Activated CD8-positive, alpha-beta memory T cell treated with anti-CD3 and anti-CD28 coated beads, Interleukin-2, amount 50 U/mL, for 1 hour (primary cell): ENCODE data around the gene TSPEAR.
"Not testable (repeated sequence)": the region's sequence is repeated elsewhere in the genome, so short reads cannot be mapped to it uniquely, and the experiment has no call there.

ENCODE experiments used
- DNase-seq: peaks from one replicate; pipeline ENCODE4 v3.0.0-alpha.2; 2020; ENCODE audit errors: extremely low read depth

TSPEAR gene

DNA sequence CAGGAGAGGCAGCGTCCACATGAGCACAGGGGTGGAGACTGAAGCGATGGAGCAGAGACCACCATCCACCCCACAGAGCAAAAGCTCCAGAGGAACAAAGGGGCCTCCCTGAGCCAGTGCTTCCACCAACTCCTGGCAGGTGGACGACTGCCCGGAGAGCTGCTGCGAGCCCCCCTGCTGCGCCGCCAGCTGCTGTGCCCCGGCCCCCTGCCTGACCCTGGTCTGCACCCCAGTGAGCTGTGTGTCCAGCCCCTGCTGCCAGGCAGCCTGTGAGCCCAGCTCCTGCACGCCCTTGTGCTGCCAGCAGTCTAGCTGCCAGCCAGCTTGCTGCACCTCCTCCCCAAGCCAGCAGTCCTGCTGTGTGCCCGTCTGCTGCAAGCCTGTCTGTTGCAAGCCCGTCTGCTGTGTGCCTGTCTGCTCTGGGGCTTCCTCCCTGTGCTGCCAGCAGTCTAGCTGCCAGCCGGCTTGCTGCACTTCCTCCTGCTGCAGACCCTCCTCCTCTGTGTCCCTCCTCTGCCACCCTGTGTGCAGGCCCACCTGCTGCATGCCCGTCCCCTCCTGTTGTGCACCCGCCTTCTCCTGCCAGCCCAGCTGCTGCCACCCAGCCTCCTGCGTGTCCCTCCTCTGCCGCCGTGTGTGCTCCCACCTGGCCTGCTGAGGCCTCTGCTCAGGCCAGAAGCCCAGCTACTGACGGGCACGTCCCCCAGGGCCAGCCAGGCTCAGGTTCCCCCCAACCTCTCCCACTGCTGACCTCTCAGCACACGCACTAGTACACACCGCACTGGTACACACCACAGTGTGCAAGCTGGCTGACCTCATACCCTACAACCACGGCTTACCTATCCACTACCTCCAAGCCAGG, 9.0 kb downstream of the TSPEAR start:
- DNase-seq = no peak

DNA sequence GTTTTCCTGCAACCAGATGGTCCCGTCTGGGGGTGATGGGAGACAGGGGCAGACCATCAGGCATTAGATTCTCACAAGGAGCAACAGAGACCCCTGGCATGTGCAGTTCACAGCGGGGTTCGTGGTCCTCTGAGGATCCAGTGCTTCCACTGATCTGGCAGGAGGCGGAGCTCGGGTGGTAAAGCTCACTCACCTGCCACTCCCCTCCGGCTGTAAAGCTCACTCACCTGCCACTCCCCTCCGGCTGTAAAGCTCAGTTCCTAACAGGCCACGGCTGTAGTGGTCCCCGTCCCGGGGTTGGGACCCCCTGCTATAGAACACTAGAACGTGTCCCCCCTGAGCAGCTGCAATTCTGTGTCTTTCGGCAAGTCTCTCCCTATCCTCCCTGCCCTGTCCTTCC, 9.8 kb downstream of the TSPEAR start:
- no peak for DNase-seq

DNA sequence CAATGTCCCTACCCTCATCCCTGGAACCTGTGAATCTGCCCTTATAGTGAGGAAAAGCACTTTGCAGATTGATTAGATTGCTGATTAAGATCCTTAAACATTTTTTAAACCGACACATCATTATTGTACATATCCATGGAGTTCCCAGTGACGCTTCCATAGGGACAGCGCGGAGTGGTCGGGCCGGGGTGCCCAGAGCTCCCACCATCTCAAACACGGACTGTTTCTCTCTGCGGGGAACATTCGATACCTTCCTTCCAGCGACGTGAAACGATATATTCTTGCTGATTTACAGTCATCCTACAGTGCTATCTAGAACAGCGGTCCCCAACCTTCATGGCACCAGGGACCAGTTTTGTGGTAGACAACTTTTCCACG, 10.4 kb downstream of the TSPEAR start:
- no peak for DNase-seq

DNA sequence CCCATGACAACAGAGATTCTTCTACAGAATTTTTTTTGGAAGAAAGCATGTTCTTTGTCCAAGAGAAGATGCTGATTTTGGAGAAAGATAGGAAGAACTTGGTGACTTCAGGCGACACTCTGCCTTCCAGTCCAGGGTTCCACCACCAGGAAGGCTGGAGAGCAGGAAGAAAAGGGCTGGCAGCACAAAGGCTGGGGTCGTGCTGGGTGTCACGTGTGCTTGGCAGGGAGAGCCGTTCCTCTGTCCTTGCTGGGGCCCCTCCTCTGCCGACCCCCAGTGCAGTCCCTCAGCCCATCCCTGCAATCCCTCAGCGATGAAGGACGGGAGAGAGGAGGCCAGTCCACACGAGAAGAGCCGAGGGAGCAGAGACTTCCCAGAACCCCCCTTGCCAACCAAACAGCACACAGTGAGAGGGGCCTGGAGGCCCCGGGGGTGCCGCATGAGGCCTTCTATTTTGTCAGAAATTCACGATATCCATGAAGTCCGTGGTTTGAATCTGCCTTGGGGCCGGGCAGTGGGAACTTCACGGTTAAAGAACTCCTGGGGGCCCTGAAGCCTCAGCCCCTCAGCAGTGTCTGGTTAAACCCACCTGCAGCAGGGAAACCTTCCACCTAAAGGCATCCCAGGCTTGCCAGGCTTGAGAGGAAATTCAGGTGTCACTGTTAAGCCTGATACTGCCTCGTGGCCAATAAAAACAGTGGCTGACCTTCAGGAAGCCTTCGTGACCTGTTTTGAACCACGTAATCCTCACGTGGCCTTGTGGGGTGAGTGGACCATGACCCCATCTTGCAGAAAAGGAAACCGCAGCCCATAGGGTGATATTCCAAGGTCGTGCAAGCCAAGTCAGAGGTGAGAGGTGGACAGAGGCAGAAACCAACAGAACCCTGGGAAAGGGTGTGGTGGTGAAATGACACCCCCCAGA, 11.0 kb downstream of the TSPEAR start:
- DNase-seq = no peak

DNA sequence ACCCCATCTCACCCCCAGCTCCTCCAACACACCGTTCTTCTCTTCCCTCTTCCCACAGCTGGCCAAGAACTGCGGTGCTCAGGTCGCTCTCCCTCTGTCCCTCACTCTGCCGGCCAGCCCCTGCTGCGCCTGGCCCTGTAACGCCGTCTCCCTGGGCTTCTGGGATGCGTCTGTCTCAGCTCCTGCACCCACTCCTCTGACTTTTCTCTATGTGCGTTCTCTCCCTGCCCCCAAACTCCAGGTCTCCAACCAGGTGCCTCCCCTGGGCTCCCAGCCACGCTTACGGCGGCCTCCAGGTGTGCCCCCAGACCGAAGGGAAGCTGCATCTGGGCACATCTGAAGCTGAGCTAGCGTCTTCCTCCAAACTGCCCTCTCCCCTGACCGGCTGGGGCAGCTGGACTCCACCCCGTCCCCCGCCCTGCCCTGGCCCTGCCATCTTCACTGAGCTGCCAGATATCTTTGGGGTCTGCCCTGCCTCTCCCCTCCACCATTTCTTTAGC, 11.8 kb downstream of the TSPEAR start:
- DNase-seq = no peak

DNA sequence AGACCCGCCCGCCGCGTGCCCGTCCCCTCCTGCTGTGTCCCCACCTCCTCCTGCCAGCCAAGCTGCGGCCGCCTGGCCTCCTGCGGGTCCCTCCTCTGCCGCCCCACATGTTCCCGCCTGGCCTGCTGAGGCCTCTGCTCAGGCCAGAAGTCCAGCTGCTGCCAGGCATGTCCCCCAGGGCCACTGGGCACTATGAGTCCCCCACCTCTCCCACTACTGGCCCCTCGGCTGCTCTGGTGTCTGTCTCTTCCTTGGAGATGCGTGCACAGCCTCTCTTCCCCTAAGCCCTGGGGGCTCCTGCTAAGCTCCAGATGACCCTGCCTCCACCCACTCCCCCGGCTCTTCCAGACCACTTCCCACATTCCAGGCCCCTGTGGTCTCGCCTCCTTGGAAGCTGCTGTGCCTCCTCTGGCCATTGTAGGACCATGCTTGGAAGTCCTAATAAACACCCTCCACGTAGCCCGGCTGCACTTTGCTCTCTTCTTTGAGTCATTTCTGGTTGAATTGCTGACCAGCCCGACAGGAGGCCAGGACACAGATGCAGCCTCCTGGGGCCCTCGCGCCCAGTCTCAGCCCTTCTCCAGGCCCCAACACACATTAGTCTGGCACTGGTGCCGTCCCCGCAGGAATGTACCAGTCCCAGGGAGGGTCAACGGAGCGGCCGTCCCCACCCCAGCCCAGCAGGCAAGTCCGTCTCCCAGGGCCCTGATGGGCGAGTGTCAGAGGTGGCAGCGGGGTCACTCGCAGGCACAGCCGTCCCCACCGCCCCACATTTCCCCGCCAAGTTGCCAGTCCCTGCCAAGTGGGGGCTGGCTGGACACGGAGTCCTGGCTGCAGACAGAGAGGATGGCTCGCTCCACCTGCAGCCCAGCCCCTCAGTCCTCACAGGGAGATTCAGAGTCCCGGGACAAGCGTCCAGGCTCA, 13.3 kb downstream of the TSPEAR start:
- no peak for DNase-seq

DNA sequence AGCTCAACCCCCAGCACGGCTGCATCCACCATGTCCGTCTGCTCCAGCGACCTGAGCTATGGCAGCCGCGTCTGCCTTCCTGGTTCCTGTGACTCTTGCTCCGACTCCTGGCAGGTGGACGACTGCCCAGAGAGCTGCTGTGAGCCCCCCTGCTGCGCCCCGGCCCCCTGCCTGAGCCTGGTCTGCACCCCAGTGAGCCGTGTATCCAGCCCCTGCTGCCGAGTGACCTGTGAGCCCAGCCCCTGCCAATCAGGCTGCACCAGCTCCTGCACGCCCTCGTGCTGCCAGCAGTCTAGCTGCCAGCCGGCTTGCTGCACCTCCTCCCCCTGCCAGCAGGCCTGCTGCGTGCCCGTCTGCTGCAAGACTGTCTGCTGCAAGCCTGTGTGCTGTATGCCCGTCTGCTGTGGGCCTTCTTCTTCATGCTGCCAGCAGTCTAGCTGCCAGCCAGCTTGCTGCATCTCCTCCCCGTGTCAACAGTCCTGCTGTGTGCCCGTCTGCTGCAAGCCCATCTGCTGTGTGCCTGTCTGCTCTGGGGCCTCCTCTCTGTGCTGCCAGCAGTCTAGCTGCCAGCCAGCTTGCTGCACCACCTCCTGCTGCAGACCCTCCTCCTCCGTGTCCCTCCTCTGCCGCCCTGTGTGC, 14.1 kb downstream of the TSPEAR start, which contains the start of gene KRTAP10-12:
TSS of gene KRTAP10-12 (plus strand) at position 1 of the 639 bp plus-strand sequence. CDS start at position 31, 30 bp downstream.
- not testable (repeated sequence) for DNase-seq

DNA sequence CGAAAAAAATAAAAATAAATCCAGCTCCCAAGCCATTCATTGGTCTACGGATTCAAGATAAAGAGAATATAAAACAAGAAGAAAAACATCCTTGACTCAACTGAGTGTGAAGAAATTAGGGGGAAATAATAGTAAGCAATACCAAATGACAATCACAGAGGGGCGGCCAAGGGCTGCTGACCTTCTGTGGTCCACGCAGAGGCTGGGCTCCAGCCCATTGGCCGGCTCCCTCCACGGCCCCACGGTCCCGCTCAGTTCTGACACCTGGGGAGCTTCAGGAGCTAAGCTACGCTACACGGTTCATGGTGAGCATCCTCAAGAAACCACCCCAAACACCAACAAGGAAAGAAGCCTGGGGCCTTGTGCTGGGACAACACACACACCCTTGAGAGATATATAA, 14.8 kb downstream of the TSPEAR start:
- DNase-seq = no peak

DNA sequence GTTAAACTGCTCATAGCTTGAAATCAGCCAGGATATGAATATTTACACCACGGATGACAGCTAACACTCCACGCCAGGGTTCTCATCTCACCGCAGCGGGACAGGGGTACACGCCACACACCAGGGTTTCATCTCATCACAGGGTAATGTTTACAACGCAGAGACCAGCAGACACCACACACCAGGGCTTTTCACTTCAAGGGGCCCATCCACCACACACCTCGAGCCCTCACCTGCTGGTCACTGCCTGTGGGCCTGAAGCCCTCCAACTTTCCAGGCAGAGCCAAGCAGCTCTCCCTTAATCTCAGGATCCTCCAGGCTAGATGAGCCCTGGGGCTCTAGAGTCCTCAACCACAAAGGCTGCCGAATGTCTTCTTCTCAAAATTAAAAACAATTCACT, 15.7 kb downstream of the TSPEAR start:
- DNase-seq = no peak

DNA sequence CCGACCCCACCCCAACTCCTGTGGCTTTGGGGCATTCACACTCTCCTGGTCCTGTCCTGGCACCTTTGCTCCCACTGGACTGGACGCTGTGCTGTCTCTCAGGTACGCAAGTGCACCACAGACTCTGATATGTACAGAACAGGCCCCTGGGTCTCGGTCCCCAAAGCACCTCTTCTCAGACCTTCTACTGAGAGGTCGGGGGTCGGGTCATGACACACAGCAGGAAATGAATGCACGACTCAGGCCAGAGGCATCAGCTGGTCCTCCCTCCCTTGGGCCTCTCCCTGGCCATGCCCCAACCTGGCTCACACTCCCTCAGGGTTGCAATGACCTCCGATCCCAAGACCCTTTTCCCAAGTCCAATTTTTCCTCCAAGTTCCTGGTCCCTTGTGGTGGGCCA, 16.2 kb downstream of the TSPEAR start:
- DNase-seq = no peak

DNA sequence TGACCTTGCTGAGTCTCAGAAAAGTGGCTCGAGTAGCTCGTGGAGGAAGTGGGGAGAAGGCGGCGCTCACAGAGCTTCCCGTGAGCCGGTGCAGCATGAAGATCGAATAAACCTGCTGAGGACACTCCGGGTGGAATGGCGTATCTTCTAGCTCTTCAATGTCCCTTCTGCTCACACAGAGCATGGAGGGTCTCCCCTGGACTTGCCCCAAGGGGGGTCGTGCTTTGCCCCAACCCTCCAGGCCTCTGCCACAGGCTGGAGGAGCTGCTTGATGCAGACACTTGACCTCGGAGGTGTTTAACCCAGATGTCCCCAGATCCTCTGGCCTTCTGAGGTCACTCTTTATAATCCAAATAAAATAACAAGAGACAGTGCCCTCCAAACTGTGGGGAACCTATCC, 16.6 kb downstream of the TSPEAR start:
- no peak for DNase-seq

DNA sequence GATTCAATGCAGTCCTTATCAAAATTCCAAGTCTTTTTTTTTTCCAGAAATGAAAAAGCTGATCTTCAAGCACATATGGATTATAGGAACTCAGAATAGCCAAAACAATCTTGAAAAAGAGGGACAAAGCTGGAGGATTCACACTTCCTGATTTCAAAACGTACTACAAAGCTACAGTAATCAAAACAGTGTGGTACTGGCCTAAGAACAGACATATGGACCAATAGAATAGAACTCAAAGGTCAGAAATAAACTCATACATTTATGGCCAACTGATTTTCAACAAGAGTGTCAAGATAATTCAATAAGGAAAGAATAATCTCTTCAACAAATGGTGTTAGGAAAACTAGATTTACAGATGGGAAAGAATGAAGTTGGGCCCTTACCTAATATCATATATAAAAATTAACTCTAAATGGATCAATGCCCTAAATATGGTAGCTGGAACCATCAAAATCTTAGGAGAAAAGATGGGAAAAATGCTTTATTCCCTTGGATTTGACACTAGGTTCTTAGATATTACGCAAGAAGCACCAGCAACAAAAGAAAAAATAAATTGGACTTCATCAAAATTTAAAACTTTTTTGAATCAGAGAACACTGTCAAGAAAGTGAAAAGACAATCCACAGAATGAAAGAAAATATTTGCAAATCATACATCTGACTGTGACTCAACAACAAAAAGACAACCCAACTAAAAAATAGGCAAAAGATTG, 18.4 kb downstream of the TSPEAR start:
- no peak for DNase-seq

DNA sequence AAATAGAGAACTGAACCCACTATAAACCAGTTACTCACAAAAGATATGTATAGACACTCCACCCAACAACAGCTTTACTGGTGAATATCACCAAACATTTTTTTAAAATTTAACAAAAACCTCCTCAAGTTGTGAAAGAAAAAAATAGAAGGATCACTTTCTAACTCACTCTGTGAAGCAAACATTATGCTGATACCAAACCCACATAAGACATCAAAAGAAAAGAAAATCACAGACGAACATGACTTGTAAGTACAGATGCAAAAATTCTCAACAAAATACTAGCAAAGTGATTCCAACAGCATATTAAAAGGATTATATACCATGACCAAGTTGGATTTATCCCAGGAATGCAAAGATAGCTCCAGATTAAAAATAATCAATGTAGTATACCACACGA, 19.7 kb downstream of the TSPEAR start:
- no peak for DNase-seq

DNA sequence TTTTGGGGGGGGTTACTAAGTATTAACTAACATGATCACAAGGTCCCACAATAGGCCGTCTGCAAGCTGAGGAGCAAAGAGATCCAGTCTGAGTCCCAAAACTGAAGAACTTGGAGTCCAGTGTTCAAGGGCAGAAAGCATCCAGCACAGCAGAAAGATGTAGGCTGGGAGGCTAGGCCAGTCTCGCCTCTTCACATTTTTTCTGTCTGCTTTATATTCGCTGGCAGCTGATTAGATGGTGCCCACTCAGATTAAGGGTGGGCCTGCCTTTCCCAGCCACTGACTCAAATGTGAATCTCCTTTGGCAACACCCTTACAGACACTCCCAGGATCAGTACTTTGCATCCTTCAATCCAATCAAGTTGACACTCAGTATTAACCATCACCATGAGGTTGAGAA, 21.6 kb downstream of the TSPEAR start:
- not testable (repeated sequence) for DNase-seq

DNA sequence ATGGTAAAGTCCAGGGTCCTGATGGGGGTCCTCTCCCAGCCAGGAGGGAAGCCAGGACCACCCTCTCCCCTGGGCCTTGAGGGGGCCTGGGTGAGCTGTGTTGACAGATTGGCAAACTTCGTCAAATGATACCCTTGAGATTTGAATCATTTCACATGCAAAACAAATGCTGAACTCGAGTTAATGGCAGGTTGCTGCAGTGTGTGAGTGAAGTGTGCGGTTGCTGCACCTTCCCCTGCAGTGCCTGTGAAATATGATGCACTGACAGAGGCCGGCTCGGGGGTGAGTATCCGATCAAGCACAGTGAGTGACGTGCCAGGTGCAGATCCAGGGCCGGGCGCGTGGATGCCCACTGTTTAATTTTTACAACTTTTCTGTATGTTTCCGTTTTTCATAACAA, 23.7 kb downstream of the TSPEAR start:
- DNase-seq = no peak

DNA sequence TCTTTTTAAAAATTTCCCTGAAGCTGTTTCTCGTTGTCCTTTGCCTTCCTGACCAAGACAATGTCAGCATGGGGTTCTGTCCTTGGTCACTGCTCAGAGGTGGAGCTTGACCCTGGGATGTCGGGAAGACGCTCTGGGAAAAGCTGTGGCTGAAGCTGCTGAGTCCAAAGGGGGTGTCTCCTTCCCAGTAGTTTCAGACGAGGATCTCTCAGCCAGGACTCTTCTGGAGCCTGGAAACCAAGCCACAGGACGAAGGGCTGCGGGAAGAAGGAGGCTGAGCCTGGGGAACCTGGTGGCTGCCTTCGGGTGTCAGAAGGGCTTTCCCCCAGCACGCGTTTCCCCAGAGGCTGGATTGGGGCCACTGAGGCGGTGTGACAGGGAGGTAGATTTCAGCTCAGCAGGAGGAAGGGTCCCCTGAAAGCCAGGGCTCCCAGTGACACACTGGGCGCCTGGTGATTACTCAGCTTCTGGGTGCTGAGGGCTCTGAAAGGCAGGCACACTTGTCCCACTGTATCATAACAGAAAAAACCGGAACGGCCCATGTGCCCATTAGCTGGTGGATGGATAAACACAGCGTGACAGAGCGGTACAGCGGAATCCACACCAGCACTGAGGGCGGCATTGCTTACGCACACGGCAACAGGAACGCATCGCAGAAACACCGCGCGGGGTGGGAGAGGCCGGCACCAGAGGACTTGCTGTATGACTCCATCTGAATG, 24.4 kb downstream of the TSPEAR start:
- no peak for DNase-seq

DNA sequence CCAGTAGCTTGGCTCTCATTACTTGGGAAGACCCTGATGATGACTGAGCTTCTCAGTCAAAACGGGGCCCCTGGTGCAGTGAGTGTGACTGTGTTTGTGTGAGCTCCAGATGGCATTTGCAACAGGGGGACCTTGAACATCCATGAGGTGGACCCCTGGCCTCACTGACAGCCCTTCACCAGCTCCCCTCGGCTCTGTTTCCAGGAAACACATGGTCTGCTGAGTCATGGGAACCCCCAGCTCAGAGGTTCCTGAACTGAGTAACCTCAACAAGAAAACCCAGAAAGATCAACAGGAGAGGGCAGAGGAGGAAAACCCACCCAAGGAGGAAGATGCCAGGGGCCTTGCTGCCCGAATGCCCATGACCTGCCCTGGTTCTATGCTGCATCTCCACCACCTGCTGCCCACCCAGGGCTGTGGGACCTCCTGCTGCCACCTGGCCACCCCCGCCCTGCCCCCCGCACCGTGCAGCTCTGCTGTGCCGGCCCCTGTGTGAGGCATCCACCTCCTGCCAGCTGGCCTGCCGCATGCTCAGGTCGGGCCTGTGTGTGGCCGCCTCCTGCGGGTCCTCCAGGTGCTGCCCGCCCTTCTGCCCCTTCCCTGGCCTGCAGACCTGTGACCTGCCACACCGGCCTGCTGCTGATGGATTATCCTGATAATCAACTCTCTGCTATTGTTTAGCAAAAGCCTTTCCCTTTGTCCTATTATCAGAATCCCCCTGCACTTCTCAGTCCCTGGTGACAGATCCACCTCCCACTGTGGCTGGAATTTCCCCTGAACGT, 25.2 kb downstream of the TSPEAR start:
- no peak for DNase-seq

DNA sequence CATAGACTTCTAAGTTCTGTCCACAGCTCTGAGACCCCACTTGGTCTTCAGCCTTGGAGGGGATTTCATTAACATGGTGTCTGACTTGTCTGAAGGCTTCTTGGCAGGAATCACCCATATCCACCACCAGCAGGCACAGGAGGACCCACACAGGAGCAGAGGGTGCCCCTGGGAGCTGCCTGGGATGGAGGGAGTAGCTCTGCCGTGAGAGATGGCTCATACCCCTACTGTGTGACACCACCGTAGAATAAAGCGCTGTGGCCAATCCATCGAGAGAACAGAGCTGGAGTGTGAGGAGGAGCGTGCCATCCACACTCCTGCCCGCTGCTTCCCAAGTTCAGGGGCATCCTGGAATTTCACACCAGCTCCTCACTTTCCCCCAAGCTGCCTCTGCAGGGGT, 26.3 kb downstream of the TSPEAR start:
- DNase-seq = not testable (repeated sequence)

DNA sequence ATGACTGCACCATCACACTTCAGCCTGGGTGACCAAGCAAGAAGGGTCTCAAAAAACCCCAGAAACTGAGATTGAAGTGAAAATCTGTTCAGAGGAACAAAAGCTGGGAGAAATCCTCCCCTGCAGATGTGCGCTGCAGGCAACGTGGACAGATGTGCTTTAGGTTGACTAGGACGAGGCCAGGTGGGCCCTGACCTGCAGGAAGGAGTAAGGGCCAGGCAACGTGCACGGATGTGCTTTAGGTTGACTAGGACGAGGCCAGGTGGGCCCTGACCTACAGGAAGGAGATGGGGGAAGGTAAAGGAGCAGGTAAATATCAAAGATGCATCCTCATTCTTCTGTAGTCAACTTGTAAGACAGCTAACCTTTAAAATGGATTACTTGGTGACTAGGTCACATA, 26.9 kb downstream of the TSPEAR start:
- DNase-seq = no peak
